ENCODE results near the gene DCAF15.
"Not testable (repeated sequence)": the region's sequence is repeated elsewhere in the genome, so short reads cannot be mapped to it uniquely, and the experiment has no call there.

Gene DCAF15

DNA sequence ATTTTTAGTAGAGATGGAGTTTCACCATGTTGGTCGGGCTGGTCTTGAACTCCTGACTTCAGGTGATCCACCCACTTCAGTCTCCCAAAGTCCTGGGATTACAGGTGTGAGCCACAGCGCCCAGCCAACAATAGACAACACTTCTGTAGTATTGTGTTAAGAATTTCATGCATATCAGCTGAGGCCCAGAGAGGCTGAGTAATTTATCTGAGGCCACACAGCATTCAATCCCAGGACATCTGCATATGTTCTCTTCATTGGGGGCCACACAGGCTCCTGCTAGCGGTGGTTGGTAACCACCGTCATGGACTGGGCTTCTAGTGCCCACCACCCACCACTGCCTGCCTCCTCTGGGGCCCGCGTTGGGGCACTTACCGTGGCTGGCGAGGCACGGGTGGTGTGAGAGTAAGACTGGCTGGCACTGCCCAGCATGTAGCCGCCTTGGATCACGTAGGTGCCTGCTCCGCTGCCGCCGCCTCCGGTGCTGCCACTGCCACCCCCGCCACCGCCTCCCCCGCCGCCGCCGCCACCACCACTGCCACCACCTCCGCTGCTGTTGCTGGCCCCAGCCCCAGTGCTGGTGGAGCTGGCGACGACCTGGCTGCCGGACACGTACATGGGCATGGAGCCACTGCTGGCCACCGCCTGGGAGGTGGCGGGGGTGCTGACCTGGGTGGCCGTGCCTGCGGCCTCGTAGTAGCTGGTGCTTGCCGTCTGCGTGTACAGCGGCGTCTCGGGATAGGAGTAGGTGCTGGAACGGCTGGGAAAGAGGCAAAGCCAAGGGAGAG lies 20.3 kb downstream of the DCAF15 start:
- no peak overlapping the region for H3K27ac ChIP-seq
- no peaks in the 10 kb centered on the region for H3K27me3 ChIP-seq
- no peak overlapping the region for H3K4me3 ChIP-seq (ENCODE audit: low read depth in 1 of 2, low read length in 1 of 2)
- H3K4me1 ChIP-seq (ENCODE audit: control insufficient read depth in 1 of 2, insufficient read depth in 1 of 2, low read depth in 1 of 2, low read length in 1 of 2), result no peaks in the 10 kb centered on the region
- H3K9me3 ChIP-seq, result no peaks in the 10 kb centered on the region
- peaks cover 76% of the 10 kb centered on the region for H3K36me3 ChIP-seq
- TF ChIP-seq, protein P1, sequence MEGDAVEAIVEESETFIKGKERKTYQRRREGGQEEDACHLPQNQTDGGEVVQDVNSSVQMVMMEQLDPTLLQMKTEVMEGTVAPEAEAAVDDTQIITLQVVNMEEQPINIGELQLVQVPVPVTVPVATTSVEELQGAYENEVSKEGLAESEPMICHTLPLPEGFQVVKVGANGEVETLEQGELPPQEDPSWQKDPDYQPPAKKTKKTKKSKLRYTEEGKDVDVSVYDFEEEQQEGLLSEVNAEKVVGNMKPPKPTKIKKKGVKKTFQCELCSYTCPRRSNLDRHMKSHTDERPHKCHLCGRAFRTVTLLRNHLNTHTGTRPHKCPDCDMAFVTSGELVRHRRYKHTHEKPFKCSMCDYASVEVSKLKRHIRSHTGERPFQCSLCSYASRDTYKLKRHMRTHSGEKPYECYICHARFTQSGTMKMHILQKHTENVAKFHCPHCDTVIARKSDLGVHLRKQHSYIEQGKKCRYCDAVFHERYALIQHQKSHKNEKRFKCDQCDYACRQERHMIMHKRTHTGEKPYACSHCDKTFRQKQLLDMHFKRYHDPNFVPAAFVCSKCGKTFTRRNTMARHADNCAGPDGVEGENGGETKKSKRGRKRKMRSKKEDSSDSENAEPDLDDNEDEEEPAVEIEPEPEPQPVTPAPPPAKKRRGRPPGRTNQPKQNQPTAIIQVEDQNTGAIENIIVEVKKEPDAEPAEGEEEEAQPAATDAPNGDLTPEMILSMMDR (IDR thresholded peaks at IDR 0.05), result no peak

DNA sequence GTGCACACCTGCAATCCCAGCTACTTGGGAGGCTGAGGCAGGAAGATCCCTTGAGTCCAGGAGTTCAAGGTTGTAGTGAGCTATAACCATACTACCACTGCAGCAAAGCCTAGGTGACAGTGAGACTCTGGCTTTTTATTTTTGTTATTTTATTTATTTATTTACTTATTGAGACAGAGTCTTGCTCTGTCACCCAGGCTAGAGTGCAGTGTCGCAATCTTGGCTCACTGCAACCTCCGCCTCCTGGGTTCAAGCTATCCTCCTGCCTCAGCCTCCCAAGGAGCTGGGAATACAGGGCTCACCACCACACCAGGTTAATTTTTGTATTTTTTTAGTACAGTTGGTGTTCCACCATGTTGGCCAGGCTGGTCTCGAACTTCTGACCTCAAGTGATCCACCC lies 21.2 kb downstream of the DCAF15 start:
- peaks cover 71% of the 10 kb centered on the region for H3K36me3 ChIP-seq
- H3K27me3 ChIP-seq; H3K4me3 ChIP-seq (ENCODE audit: low read depth in 1 of 2, low read length in 1 of 2); H3K4me1 ChIP-seq (ENCODE audit: control insufficient read depth in 1 of 2, insufficient read depth in 1 of 2, low read depth in 1 of 2, low read length in 1 of 2); H3K9me3 ChIP-seq; H3K27ac ChIP-seq: not testable (repeated sequence)

DNA sequence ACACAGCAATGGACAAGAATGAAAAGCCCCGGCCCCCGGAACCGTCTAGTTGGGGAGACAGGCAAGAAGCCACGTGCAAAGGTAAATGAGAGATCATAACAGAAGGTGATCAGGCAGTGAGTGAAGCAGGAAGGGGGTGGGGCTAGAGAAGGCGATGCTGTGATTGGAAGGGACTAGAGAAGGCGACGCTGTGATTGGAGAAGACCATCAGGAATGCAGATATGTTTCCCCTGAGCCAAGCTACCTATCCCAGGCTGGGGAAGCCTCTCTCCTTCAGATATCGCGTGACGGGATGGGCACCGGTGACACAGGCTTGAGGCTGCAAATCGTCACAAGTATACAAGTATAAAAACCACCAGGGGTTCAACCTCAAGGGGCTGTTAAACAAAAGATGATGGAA lies 21.8 kb downstream of the DCAF15 start:
- H3K4me3 ChIP-seq (ENCODE audit: low read depth in 1 of 2, low read length in 1 of 2), result no peak overlapping the region
- no peak overlapping the region for H3K27ac ChIP-seq
- H3K36me3 ChIP-seq, result peaks cover 65% of the 10 kb centered on the region
- H3K9me3 ChIP-seq, result no peaks in the 10 kb centered on the region
- TF ChIP-seq, protein P1 (IDR thresholded peaks at IDR 0.05), result no peak
- peaks cover 14% of the 10 kb centered on the region for H3K27me3 ChIP-seq
- H3K4me1 ChIP-seq (ENCODE audit: control insufficient read depth in 1 of 2, insufficient read depth in 1 of 2, low read depth in 1 of 2, low read length in 1 of 2), result peaks cover 5 to 9% of the 10 kb centered on the region in 2 experiments

DNA sequence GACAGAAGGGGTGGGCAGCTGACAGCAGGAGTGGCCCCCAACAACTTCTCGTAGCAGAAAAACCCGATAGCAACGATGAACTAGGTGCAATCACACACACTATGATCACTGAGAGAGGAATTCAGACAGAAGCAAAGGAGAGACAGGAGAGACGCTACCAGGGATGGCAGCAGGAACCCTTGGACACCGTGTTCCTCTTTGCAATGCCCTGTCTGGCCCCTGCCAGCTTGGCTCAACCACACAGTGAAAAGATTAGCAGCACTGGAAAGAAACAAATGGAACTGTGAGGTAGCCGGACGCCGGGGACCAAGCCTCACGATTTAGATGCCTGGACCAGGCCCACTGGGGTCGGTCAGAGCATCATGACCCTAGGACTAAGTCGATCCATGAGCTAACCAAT lies 23.6 kb downstream of the DCAF15 start:
- no peak overlapping the region for H3K4me3 ChIP-seq (ENCODE audit: low read depth in 1 of 2, low read length in 1 of 2)
- H3K36me3 ChIP-seq, result peaks cover 66% of the 10 kb centered on the region
- peaks cover 26% of the 10 kb centered on the region for H3K27me3 ChIP-seq
- H3K4me1 ChIP-seq (ENCODE audit: control insufficient read depth in 1 of 2, insufficient read depth in 1 of 2, low read depth in 1 of 2, low read length in 1 of 2), result peaks cover 11 to 16% of the 10 kb centered on the region in 2 experiments
- no peaks in the 10 kb centered on the region for H3K9me3 ChIP-seq
- no peak overlapping the region for H3K27ac ChIP-seq
- TF ChIP-seq, protein P1 (IDR thresholded peaks at IDR 0.05), result no peak

DNA sequence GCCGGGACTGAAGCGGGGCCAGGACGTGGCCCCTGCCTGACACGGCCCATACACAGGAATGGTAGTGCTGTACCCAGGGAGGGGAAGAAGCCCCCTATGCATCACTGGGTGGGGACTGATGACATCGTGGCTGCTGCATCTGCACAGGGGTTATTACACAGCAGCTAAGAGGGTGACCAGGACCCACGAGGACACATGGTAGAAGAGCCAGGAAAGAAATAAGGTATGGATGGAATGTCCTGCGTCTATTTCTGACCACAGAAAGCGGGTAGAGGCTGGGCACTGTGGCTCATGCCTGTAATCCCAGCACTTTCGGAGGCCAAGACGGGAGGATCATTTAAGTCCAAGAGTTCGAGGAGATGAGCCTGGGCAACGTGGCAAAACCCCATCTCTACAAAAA lies 24.1 kb downstream of the DCAF15 start:
- H3K4me3 ChIP-seq (ENCODE audit: low read depth in 1 of 2, low read length in 1 of 2), result no peak overlapping the region
- no peaks in the 10 kb centered on the region for H3K9me3 ChIP-seq
- TF ChIP-seq, protein P1 (IDR thresholded peaks at IDR 0.05), result no peak
- H3K36me3 ChIP-seq, result peaks cover 69% of the 10 kb centered on the region
- peaks cover 11 to 16% of the 10 kb centered on the region in 2 experiments for H3K4me1 ChIP-seq (ENCODE audit: control insufficient read depth in 1 of 2, insufficient read depth in 1 of 2, low read depth in 1 of 2, low read length in 1 of 2)
- peaks cover 26% of the 10 kb centered on the region for H3K27me3 ChIP-seq
- no peak overlapping the region for H3K27ac ChIP-seq

DNA sequence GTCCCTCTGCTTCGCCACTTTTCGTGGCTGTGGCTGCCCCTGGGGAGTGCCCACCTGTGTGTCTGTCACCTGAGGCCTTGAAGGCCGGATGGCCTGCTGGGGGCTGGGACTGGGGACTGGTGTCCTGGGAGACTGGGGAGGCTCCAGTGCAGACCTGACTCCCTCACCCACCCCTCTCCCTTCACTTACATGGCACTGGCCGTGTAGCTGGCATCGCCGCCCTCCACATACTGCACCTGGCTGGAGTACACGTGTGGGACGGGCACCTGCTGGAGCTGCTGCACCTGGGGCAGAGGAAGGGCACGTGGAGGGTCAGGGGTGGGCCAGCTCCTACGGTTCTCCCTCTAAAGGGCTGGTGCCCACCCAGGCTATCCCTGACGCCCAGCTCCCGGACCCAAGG lies 25.5 kb downstream of the DCAF15 start:
- Histone ChIP-seq H3K36me3 (peaks cover 71% of the 10 kb centered on the region), H3K4me1 (ENCODE audit: control insufficient read depth in 1 of 2, insufficient read depth in 1 of 2, low read depth in 1 of 2, low read length in 1 of 2) (peaks cover 11 to 16% of the 10 kb centered on the region in 2 experiments), H3K4me3 (ENCODE audit: low read depth in 1 of 2, low read length in 1 of 2) (no peak overlapping the region), H3K9me3 (no peaks in the 10 kb centered on the region), H3K27me3 (peaks cover 26% of the 10 kb centered on the region), H3K27ac (no peak overlapping the region)
- TF ChIP-seq, protein P1 (IDR thresholded peaks at IDR 0.05), result no peak

Data from neutrophil (primary cell).